ENCODE results near the gene ADM2. TPM values are rescaled to one million over a fixed set of nuclear protein-coding genes. Genes with fewer than 3 reads are reported as not detected.
A peak's percentile ranks its signal among the peaks of the same experiment; 100 is the strongest.
"Not testable (repeated sequence)": the region's sequence is repeated elsewhere in the genome, so short reads cannot be mapped to it uniquely, and the experiment has no call there.

The ADM2 gene
- polyA plus RNA-seq, 5 donors: 0.21 to 0.85 (median 0.37) TPM

GRCh38 chr22:50505276-50505775, 24.0 kb downstream of the ADM2 start:
- DNase-seq: no peak

GRCh38 chr22:50505776-50506610, 24.6 kb downstream of the ADM2 start:
- no peak for DNase-seq

GRCh38 chr22:50506611-50507420, 25.5 kb downstream of the ADM2 start:
- DNase-seq: no peak

- DNase-seq: no peak
Measured at GRCh38 chr22:50507421-50507990, 26.2 kb downstream of the ADM2 start, which contains the start of gene LMF2. Gene LMF2 (minus strand): TSS chr22:50507702. CDS start chr22:50507675, 27 bp downstream.

GRCh38 chr22:50507991-50508884, 26.9 kb downstream of the ADM2 start, which contains the start of gene NCAPH2:
Gene NCAPH2 (plus strand): TSS chr22:50508224. CDS start chr22:50508338, 114 bp downstream.
- peak; percentile 98 to 100 for DNase-seq

- no peak for DNase-seq
Measured at GRCh38 chr22:50508897-50509296, 27.6 kb downstream of the ADM2 start.

GRCh38 chr22:50513175-50513574, 31.8 kb downstream of the ADM2 start:
- DNase-seq: no peak

- no peak for DNase-seq
Measured at GRCh38 chr22:50516068-50516467, 34.7 kb downstream of the ADM2 start.

- DNase-seq: no peak
Measured at GRCh38 chr22:50516891-50517290, 35.5 kb downstream of the ADM2 start.

GRCh38 chr22:50517495-50518260, 36.3 kb downstream of the ADM2 start:
- no peak for DNase-seq

GRCh38 chr22:50518606-50519005, 37.3 kb downstream of the ADM2 start:
- no peak for DNase-seq

- DNase-seq: no peak
Measured at GRCh38 chr22:50519151-50519550, 37.8 kb downstream of the ADM2 start.

- not testable (repeated sequence) for DNase-seq
Measured at GRCh38 chr22:50520184-50520583, 38.8 kb downstream of the ADM2 start.

GRCh38 chr22:50520826-50521453, 39.6 kb downstream of the ADM2 start:
- DNase-seq: no peak

GRCh38 chr22:50521710-50522109, 40.4 kb downstream of the ADM2 start:
- DNase-seq: no peak

GRCh38 chr22:50522208-50522805, 41.0 kb downstream of the ADM2 start:
- DNase-seq: no peak

GRCh38 chr22:50522806-50523438, 41.6 kb downstream of the ADM2 start:
- no peak for DNase-seq

GRCh38 chr22:50523458-50523805, 42.1 kb downstream of the ADM2 start:
- no peak for DNase-seq

All from right lung (tissue), 5 donors.